Measurements from ENCODE around the gene RIMS4.

RIMS4 gene

DNA sequence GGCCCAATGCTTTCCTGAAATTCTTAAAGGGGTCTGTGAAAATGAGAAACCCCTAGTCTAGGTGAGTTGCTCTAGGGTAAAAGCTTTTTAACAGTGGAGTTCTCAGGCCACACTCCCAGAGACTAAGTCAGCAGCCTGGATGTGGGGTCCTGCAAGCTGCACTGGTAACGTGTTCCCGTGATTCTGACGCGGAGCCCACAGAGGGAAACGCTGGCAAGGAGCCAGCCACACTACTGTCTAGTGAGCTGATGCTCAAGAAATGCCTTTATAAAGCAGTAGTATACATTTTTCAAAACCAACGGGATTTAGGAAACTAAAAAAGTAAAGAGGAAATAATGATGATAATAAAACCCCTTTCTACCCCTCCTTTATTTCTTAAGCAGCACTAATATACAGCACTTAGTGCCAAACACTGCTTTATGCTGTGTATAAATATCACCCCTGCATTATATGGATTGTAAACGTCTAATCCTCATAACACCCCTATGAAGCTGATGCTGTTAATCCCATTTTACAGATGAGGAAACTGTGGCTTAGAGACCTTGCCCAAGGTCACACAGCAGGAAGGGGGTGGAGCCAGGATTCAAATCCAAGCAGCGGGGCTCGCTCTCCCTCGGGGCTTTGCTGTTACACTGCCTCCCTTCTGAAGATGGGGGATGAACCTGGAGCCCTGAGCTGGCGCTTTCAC is 39.7 kb downstream of the RIMS4 start:
- Histone ChIP-seq H2BK5ac (ENCODE audit: low read depth, low read length, poor library complexity) (no peak overlapping the region), H3K36me3 (ENCODE audit: control insufficient read depth in 1 of 2, insufficient read depth in 2 of 2, low read length in 2 of 2) (no peaks in the 10 kb centered on the region), H2BK120ac (ENCODE audit: insufficient read depth, low read length, poor library complexity) (no peak overlapping the region), H3K14ac (ENCODE audit: low read length) (no peak overlapping the region), H3K79me1 (ENCODE audit: low read length) (no peaks in the 10 kb centered on the region), H3K4ac (ENCODE audit: low read depth, low read length) (no peak overlapping the region), H3K18ac (ENCODE audit: low read length) (no peak overlapping the region), H2AK5ac (ENCODE audit: low read length) (no peak overlapping the region), H3K27me3 (ENCODE audit: insufficient read depth, low read length) (no peaks in the 10 kb centered on the region), H3K27ac (ENCODE audit: low read depth, low read length) (no peak overlapping the region), H2BK12ac (ENCODE audit: low read length) (no peak overlapping the region), H4K8ac (ENCODE audit: low read depth, low read length) (no peak overlapping the region), H4K91ac (ENCODE audit: low read depth, low read length) (no peak overlapping the region), H3K4me2 (ENCODE audit: low read length) (no peak overlapping the region), H3K4me1 (ENCODE audit: control insufficient read depth in 1 of 2, insufficient read depth in 2 of 2, low read length in 2 of 2) (no peaks in the 10 kb centered on the region), H4K12ac (ENCODE audit: low read depth, low read length) (no peak overlapping the region), H3K23ac (ENCODE audit: low read length) (no peak overlapping the region), H3K4me3 (ENCODE audit: low read depth, low read length) (no peak overlapping the region), H3K79me2 (ENCODE audit: control insufficient read depth, insufficient read depth, low read length, poor library complexity) (no peaks in the 10 kb centered on the region), H3K9ac (ENCODE audit: low read length) (no peak overlapping the region), H3K9me3 (ENCODE audit: insufficient read depth, low read depth, low read length) (peaks cover 2% of the 10 kb centered on the region), H2AFZ (ENCODE audit: insufficient read depth, low read length, poor library complexity) (no peak overlapping the region)
- no CpG with 5 or more reads among the region's 11 CpGs for whole genome bisulfite sequencing (ENCODE audit: extremely low coverage, insufficient coverage, insufficient read length)
- DNase-seq: no peak

DNA sequence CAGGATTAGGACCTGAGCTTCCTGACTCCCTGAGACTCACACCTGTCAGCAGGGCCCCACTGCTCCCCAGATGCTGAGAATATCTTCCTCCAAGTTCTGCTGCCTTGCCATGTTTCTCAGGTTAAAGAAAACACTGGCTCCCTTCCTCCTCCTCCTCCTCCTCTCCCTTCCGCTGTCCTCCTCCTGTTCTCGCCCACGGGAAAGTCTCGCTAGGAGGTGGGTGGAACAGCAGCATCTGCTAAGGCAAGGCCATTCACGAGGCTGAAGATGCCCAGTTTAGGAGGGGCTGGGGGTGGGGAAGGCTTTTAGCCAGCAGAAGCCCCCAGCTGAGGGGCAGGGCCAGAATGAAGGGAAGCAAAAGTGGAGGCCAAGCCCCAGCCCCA is 40.9 kb downstream of the RIMS4 start:
- Histone ChIP-seq H3K4ac (ENCODE audit: low read depth, low read length) (no peak overlapping the region), H3K79me1 (ENCODE audit: low read length) (no peaks in the 10 kb centered on the region), H3K79me2 (ENCODE audit: control insufficient read depth, insufficient read depth, low read length, poor library complexity) (no peaks in the 10 kb centered on the region), H2BK12ac (ENCODE audit: low read length) (no peak overlapping the region), H2BK5ac (ENCODE audit: low read depth, low read length, poor library complexity) (no peak overlapping the region), H3K36me3 (ENCODE audit: control insufficient read depth in 1 of 2, insufficient read depth in 2 of 2, low read length in 2 of 2) (no peaks in the 10 kb centered on the region), H4K91ac (ENCODE audit: low read depth, low read length) (no peak overlapping the region), H4K12ac (ENCODE audit: low read depth, low read length) (no peak overlapping the region), H3K4me3 (ENCODE audit: low read depth, low read length) (no peak overlapping the region), H3K9ac (ENCODE audit: low read length) (no peak overlapping the region), H3K18ac (ENCODE audit: low read length) (no peak overlapping the region), H2AK5ac (ENCODE audit: low read length) (no peak overlapping the region), H3K27ac (ENCODE audit: low read depth, low read length) (no peak overlapping the region), H4K8ac (ENCODE audit: low read depth, low read length) (no peak overlapping the region), H2BK120ac (ENCODE audit: insufficient read depth, low read length, poor library complexity) (no peak overlapping the region), H3K4me2 (ENCODE audit: low read length) (no peak overlapping the region), H3K9me3 (ENCODE audit: insufficient read depth, low read depth, low read length) (peaks cover 2% of the 10 kb centered on the region), H3K27me3 (ENCODE audit: insufficient read depth, low read length) (no peaks in the 10 kb centered on the region), H3K14ac (ENCODE audit: low read length) (no peak overlapping the region), H2AFZ (ENCODE audit: insufficient read depth, low read length, poor library complexity) (no peak overlapping the region), H3K4me1 (ENCODE audit: control insufficient read depth in 1 of 2, insufficient read depth in 2 of 2, low read length in 2 of 2) (peaks cover 0 to 2% of the 10 kb centered on the region in 2 experiments), H3K23ac (ENCODE audit: low read length) (no peak overlapping the region)
- DNase-seq: no peak
- no CpG with 5 or more reads among the region's 5 CpGs for WGBS (ENCODE audit: extremely low coverage, insufficient coverage, insufficient read length)

DNA sequence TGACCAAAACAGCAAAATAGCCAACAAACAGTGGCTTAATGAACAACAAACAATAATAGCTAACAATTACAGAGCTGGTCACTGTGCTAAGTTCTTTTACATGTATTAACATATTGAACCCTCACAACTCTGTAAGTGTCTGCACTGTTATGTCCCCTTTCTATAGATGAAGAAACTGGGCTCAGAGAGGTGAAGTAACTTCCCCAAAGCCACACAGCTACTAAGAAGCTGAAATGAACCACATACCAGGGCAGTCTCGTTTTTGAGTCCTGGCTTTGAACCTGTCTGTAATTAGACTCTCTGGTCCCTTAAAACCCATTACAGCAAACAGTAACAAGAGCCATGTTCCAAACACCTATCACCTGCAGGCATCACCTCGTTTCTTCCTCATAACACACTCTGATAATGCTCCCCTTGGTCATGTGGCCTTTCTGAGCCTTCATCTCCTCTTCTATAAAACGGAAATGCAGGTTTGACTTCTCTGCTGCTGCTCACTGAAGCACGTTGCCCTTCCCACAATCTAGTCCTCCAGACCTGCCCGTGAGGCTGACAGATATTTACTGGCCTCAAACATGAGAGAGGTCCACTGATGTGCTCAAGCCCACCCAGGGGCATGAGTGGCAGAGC is 41.4 kb downstream of the RIMS4 start:
- Histone ChIP-seq H3K14ac (ENCODE audit: low read length) (no peak overlapping the region), H3K79me1 (ENCODE audit: low read length) (no peaks in the 10 kb centered on the region), H3K9ac (ENCODE audit: low read length) (no peak overlapping the region), H2BK120ac (ENCODE audit: insufficient read depth, low read length, poor library complexity) (no peak overlapping the region), H2AFZ (ENCODE audit: insufficient read depth, low read length, poor library complexity) (no peak overlapping the region), H4K91ac (ENCODE audit: low read depth, low read length) (no peak overlapping the region), H3K4me3 (ENCODE audit: low read depth, low read length) (no peak overlapping the region), H4K8ac (ENCODE audit: low read depth, low read length) (no peak overlapping the region), H3K36me3 (ENCODE audit: control insufficient read depth in 1 of 2, insufficient read depth in 2 of 2, low read length in 2 of 2) (no peaks in the 10 kb centered on the region), H2BK12ac (ENCODE audit: low read length) (no peak overlapping the region), H3K4me2 (ENCODE audit: low read length) (no peak overlapping the region), H2AK5ac (ENCODE audit: low read length) (no peak overlapping the region), H3K4ac (ENCODE audit: low read depth, low read length) (no peak overlapping the region), H3K18ac (ENCODE audit: low read length) (no peak overlapping the region), H2BK5ac (ENCODE audit: low read depth, low read length, poor library complexity) (no peak overlapping the region), H3K4me1 (ENCODE audit: control insufficient read depth in 1 of 2, insufficient read depth in 2 of 2, low read length in 2 of 2) (peaks cover 0 to 2% of the 10 kb centered on the region in 2 experiments), H4K12ac (ENCODE audit: low read depth, low read length) (no peak overlapping the region), H3K27ac (ENCODE audit: low read depth, low read length) (no peak overlapping the region), H3K79me2 (ENCODE audit: control insufficient read depth, insufficient read depth, low read length, poor library complexity) (no peaks in the 10 kb centered on the region), H3K23ac (ENCODE audit: low read length) (no peak overlapping the region), H3K27me3 (ENCODE audit: insufficient read depth, low read length) (no peaks in the 10 kb centered on the region), H3K9me3 (ENCODE audit: insufficient read depth, low read depth, low read length) (peaks cover 2% of the 10 kb centered on the region)
- no peak for DNase-seq
- WGBS (ENCODE audit: extremely low coverage, insufficient coverage, insufficient read length): no CpG with 5 or more reads among the region's 5 CpGs

DNA sequence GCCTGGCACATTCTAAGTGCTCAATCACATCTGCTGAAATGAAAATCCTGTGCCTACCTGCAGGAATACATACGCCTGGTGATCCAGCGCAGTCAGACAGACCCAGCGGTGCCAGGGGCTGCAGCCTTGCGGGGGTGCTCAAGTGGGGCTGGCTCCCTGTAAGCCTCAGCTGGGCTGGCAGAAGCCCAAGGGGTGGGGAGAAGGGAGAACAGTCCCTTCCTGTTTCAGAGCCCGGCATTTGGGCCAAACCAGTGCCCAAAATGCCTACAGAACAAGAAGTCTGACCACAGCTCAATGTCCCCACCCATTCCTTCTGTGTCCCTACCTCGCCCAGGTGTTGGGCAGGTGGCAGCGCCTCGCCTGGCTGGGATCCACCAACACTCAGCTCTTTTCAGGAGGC is 42.1 kb downstream of the RIMS4 start:
- Histone ChIP-seq H3K4me1 (ENCODE audit: control insufficient read depth in 1 of 2, insufficient read depth in 2 of 2, low read length in 2 of 2) (peaks cover 0 to 4% of the 10 kb centered on the region in 2 experiments), H3K79me2 (ENCODE audit: control insufficient read depth, insufficient read depth, low read length, poor library complexity) (no peaks in the 10 kb centered on the region), H3K23ac (ENCODE audit: low read length) (no peak overlapping the region), H2AK5ac (ENCODE audit: low read length) (no peak overlapping the region), H4K8ac (ENCODE audit: low read depth, low read length) (no peak overlapping the region), H3K9me3 (ENCODE audit: insufficient read depth, low read depth, low read length) (peaks cover 2% of the 10 kb centered on the region), H2AFZ (ENCODE audit: insufficient read depth, low read length, poor library complexity) (no peak overlapping the region), H3K27ac (ENCODE audit: low read depth, low read length) (no peak overlapping the region), H3K79me1 (ENCODE audit: low read length) (no peaks in the 10 kb centered on the region), H2BK120ac (ENCODE audit: insufficient read depth, low read length, poor library complexity) (no peak overlapping the region), H3K36me3 (ENCODE audit: control insufficient read depth in 1 of 2, insufficient read depth in 2 of 2, low read length in 2 of 2) (no peaks in the 10 kb centered on the region), H3K9ac (ENCODE audit: low read length) (no peak overlapping the region), H4K91ac (ENCODE audit: low read depth, low read length) (no peak overlapping the region), H2BK12ac (ENCODE audit: low read length) (no peak overlapping the region), H3K27me3 (ENCODE audit: insufficient read depth, low read length) (no peaks in the 10 kb centered on the region), H3K4ac (ENCODE audit: low read depth, low read length) (no peak overlapping the region), H2BK5ac (ENCODE audit: low read depth, low read length, poor library complexity) (no peak overlapping the region), H3K14ac (ENCODE audit: low read length) (no peak overlapping the region), H3K4me3 (ENCODE audit: low read depth, low read length) (no peak overlapping the region), H3K4me2 (ENCODE audit: low read length) (no peak overlapping the region), H3K18ac (ENCODE audit: low read length) (no peak overlapping the region), H4K12ac (ENCODE audit: low read depth, low read length) (no peak overlapping the region)
- WGBS (ENCODE audit: extremely low coverage, insufficient coverage, insufficient read length): no CpG with 5 or more reads among the region's 8 CpGs
- DNase-seq: no peak

All from trophoblast cell (in vitro differentiated cells and primary cell).